ENCODE results near the gene SHQ1. TPM values are rescaled to one million over a fixed set of nuclear protein-coding genes. Genes with fewer than 3 reads are reported as not detected.

Gene SHQ1
- polyA plus RNA-seq, 1 experiment: 16.6 TPM

DNA sequence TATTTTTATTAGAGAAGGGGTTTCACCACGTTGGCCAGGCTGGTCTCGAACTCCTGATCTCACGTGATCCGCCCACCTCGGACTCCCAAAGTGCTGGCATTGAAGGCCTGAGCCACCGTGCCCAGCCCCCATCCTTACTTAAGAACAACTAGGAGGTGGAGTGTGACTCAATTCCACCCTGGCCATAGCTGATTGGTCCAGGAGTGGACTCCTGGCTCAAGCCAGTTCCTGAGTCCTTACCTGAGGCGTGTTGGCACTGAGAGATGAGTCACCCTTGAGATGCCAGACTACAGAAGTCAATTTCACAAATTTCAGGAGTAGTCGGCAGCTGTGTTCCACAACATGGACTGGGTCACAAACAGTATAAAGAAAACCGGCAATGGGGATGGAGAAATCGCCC lies 124.2 kb downstream of the SHQ1 start:
- Histone ChIP-seq H3K9me3 (ENCODE audit: control insufficient read depth, insufficient read depth, low read length) (no peaks in the 10 kb centered on the region), H3K27me3 (ENCODE audit: control insufficient read depth, insufficient read depth, low read length) (peaks cover 5% of the 10 kb centered on the region), H3K4me3 (ENCODE audit: low read depth, low read length) (no peak overlapping the region), H3K27ac (ENCODE audit: low read depth, low read length) (no peak overlapping the region)
- POLR2A ChIA-PET: interaction anchor here (0.7 kb wide), 1 partner anchor 299 kb away, joined by 4 read pairs; no protein-coding TSS in a partner anchor
- TF ChIP-seq, protein P1, sequence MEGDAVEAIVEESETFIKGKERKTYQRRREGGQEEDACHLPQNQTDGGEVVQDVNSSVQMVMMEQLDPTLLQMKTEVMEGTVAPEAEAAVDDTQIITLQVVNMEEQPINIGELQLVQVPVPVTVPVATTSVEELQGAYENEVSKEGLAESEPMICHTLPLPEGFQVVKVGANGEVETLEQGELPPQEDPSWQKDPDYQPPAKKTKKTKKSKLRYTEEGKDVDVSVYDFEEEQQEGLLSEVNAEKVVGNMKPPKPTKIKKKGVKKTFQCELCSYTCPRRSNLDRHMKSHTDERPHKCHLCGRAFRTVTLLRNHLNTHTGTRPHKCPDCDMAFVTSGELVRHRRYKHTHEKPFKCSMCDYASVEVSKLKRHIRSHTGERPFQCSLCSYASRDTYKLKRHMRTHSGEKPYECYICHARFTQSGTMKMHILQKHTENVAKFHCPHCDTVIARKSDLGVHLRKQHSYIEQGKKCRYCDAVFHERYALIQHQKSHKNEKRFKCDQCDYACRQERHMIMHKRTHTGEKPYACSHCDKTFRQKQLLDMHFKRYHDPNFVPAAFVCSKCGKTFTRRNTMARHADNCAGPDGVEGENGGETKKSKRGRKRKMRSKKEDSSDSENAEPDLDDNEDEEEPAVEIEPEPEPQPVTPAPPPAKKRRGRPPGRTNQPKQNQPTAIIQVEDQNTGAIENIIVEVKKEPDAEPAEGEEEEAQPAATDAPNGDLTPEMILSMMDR (IDR thresholded peaks at IDR 0.05; ENCODE audit: low read depth, low read length): no peak
- no peak for DNase-seq (ENCODE audit: low read depth, low spot score)
- CTCF ChIA-PET: interaction anchor here (1.1 kb wide), 1 partner anchor 99 kb away, joined by 3 read pairs; no protein-coding TSS in a partner anchor

DNA sequence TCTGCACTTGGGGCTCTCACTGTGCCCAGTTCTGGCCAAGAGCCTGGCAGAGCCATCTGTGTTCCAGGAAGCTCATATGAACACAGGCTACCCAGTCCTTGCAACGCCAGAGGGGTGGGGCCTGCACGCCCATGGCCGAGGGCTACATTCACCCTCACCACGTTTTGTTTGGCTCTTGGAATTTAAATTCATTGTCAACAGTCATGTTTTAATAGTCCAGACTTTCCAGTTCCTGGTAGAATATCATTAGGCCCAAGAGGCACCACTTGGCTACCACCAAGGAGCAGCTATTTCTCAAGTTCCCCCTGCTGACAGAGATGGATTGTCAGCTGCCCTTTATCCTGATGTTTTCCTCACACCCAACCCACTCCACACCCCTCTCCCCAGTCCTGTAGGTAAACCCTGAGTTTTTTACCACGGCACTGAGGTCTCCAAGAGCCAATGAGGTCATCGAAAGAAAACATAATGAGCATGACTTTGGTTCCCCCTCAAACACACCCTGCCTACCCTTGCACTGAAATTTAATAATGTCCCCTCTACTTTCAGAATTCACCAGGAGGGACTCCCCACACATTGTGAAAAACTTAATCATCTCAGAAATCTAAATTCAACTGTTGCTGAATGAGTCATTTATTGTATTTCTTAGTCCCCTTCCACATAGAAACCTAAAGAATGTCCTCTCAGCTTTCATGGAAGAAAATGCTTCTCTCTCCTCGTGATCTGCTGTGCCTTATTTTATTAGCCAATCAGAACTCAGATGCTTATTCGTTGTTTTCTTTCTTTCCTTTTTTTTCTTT lies 125.1 kb downstream of the SHQ1 start:
- Histone ChIP-seq H3K4me3 (ENCODE audit: low read depth, low read length) (no peak overlapping the region), H3K9me3 (ENCODE audit: control insufficient read depth, insufficient read depth, low read length) (no peaks in the 10 kb centered on the region), H3K27me3 (ENCODE audit: control insufficient read depth, insufficient read depth, low read length) (peaks cover 5% of the 10 kb centered on the region), H3K27ac (ENCODE audit: low read depth, low read length) (no peak overlapping the region)
- ChIA-PET POLR2A (interaction anchor here (0.7 kb wide), 1 partner anchor 172 kb away, joined by 5 read pairs; no protein-coding TSS in a partner anchor), CTCF (interaction anchor here (1.1 kb wide), 1 partner anchor 100 kb away, joined by 3 read pairs; no protein-coding TSS in a partner anchor)
- DNase-seq (ENCODE audit: low read depth, low spot score): no peak
- TF ChIP-seq, protein P1 (IDR thresholded peaks at IDR 0.05; ENCODE audit: low read depth, low read length): no peak

DNA sequence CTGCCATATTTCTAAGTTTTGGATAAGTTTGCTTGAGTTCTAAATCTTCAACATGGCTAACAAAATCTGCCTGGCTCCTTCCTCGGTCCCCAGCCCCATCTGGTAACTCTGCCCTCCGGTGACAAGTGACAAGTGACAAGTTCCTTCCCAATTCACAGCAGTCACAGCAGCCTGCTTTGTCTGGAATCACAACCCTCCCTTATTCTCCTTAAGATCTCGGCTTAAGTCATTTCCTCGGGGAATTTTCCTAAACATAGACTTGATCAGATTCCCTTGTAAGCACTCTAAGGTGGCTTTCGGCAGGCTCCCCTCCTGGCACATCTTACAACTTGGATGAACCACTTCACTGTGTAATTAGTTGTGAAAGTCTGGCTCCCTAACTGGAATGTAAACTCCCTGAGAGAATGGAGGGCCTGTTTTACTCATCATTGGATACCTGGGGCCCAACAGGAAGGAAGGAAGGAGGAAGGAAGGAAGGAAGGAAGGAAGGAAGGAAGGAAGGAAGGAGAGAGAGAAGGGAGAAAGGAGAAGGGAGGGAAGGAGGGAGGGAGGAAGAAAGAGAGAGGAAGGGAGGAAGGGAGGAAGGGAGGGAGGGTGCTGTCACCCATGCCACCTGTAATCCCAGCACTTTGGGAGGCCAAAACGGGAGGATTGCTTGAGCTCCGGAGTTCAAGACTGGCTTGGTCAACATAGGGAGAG lies 126.4 kb downstream of the SHQ1 start:
- Histone ChIP-seq H3K9me3 (ENCODE audit: control insufficient read depth, insufficient read depth, low read length) (no peaks in the 10 kb centered on the region), H3K27ac (ENCODE audit: low read depth, low read length) (no peak overlapping the region), H3K27me3 (ENCODE audit: control insufficient read depth, insufficient read depth, low read length) (peaks cover 5% of the 10 kb centered on the region), H3K4me3 (ENCODE audit: low read depth, low read length) (no peak overlapping the region)
- CTCF ChIA-PET: no interaction called here
- no peak for DNase-seq (ENCODE audit: low read depth, low spot score)
- TF ChIP-seq, protein P1 (IDR thresholded peaks at IDR 0.05; ENCODE audit: low read depth, low read length): no peak
- POLR2A ChIA-PET: no interaction called here

DNA sequence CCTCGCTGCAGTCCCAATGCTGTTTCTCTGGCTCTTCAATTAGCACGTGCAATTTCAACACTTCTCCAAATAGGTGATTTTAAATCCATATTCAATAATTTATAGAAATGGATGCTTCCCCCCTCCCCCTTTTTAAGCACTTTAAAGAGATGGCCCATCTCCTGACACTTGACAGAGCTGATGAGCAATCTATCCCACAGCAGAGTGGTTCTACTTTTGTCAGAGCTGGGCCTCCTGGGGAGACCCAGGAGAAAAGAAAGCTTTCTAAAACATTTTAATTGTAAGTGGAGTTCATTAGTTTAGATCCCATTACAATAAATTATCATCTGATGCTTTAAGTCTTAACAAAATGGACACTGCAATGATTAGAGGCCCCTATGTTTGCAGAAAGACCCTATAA lies 127.7 kb downstream of the SHQ1 start:
- Histone ChIP-seq H3K27ac (ENCODE audit: low read depth, low read length) (no peak overlapping the region), H3K9me3 (ENCODE audit: control insufficient read depth, insufficient read depth, low read length) (peaks cover 4% of the 10 kb centered on the region; the same call in 1 of the 2 replicates), H3K27me3 (ENCODE audit: control insufficient read depth, insufficient read depth, low read length) (peaks cover 5% of the 10 kb centered on the region), H3K4me3 (ENCODE audit: low read depth, low read length) (no peak overlapping the region)
- no peak for DNase-seq (ENCODE audit: low read depth, low spot score)
- CTCF ChIA-PET: interaction anchor here (0.9 kb wide), 1 partner anchor 54 kb away, joined by 4 read pairs; no protein-coding TSS in a partner anchor
- TF ChIP-seq, protein P1 (IDR thresholded peaks at IDR 0.05; ENCODE audit: low read depth, low read length): no peak
- POLR2A ChIA-PET: no interaction called here

Measured in AG04450 (cell line).